ENCODE measurements around the gene IFIT3.

The IFIT3 gene

DNA sequence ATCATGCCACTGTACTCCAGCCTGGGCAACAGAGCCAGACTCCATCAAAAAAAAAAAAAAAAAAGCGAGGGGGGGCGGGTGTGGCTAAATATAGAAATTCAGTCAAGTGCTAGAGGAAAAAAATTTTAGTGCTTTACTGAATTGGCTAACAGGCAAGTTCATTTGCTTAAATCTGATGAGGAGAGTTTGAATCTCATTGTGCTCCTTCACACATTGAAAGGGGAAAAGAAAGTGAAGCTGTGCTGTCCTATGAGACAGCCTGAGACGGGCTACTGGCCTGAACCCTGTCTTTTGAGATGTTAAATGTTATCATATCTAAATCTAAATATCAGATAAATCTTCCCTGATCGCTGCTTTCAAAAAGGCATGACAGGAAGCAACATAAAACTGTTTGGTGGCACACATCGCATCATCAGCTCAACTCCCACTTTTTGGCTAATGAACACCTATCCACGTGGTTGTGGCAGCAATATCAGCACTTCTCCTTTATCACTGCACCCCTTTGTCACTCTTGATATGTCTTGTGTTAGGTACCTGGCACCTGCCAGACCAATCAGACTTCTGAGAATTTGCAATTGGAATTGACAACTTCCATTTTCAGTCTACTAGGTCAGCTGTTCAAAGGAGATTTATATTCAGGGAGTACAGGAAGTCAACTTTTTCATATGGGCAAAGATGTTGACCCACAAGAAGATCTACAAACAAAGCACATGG lies 36.1 kb downstream of the IFIT3 start:
- no peak for DNase-seq

DNA sequence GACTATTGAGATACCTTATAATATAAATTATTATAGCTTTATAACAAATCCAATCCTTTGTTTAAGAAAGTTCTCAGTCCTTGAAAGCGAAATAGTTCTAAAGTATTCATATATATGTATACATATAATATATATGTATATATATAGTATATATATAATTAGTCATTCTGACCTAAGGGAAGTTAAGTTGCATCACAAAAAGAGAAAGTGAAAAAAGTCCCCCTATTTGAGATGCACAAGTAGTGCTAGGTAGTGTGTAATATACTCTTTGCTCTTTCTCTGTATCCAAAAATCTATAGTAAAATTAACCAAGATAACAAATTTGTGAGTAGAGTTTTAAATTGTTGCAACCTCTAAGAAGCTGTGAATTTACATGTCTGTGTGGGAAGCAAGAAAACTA lies 36.7 kb downstream of the IFIT3 start:
- no peak for DNase-seq

DNA sequence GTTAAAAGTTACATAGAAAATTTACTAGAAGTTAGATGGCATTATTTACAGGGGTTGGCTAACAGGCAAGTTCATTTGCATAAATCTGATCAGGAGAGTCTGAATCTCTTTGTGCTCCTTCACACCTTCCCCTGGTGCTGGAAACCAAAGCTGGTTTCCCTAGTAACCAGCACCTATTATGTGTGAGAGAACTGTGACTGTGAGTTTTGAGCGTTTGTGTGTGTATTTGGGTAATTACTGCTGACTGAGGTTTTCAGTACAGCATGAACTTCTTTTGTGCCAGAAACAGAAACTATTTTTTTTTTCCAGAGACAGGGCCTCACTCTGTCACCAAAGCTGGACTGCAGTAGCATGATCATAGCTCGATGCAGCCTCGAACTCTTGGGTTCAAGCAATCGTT lies 39.7 kb downstream of the IFIT3 start:
- DNase-seq, result no peak

DNA sequence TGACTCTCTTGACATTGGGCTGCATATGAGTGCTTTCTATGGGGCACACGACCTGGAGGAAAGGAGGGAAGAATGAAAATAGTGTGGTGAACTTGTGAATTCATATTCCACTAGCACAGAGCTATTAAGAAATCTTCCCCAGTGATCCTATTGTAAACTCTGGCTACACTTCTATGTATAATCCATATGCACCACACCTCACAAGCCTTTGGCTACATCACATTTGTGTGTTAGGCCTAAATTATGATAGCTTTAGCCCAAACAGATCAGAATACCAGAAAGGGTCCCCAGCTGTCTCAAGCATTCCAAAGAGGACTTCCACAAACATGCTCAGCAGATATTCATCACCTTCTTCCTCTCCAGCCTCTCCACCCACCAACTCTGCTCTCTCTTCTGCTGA lies 40.3 kb downstream of the IFIT3 start:
- no peak for DNase-seq

DNA sequence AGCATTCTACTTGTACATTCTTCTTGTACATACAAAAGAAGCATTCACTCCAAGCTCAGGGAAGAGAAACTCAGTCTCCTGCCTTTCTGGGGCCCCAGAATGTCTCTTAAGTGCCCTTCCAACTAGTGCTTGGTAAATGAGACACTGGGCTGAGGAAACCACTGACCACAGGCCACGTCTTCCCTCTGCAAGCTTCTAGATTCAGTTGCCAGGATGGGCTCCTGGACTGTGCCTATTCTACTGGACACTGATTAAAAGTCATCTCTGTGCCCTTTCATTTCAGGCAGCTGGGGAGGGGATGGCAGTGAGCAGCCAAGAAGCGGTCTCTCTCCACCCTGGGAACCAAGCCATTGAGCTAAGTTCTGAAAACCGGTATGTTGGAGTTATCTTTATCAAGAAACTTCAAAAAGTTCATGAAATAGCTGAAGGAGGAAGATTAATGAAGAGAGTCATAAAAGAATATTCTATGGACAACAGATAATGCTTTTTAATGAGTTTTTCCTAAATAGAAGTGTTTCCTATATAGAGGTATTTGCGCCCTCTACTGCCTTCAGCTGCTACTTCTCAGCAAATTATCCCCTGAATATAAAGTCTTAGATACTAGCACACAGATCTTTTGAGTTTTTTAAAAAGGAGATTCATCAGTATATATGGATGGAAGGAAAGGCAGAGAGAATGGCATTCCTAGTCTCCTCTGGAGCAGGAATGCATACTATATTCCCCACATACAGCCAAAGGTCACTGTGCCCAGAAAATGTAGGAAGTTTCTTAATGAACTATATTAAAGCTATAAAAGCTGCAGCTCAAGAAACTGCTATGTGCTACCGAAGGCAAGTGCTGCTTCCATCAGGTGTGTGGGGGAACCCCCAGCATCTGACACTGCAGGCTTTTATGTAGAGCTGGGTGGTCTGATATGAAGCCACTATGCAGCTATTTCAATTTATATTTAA lies 41.6 kb downstream of the IFIT3 start:
- no peak for DNase-seq

DNA sequence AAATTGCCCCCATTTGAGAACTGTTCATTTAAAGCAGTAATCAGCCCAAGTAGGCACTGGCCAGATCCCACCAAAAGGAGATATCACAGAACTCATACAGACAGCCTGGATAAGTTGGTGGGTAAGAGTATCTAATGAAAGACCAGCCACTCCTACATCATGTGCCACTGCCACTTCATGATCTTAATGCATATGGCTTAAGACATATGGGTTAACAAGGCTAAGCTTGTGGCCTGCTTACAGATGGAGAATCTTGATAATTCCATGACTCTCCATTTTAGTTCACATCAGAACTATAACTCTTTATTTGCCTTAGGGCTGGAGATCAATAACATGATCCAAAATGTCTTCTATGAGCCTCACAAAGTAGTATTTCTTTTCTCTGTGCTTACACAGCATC lies 43.3 kb downstream of the IFIT3 start:
- DNase-seq, result no peak

DNA sequence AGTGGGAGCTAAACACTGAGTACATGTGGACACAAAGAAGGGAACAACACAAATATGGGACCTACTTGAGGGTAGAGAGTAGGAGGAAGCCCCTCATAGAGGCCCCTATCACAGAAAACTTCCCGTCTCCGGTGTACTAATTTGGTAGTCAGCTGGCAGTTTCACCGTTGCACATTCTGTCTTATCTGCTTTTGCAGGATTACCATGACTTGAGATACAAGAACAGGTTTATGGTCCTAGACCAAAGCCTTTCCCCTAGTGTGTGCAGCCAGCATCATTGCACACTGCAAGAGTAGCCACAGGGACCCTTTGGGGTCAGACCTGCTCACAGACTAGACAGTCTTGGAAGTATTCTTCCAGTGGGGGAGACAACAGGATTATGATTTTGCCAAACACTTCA lies 44.2 kb downstream of the IFIT3 start:
- no peak for DNase-seq

DNA sequence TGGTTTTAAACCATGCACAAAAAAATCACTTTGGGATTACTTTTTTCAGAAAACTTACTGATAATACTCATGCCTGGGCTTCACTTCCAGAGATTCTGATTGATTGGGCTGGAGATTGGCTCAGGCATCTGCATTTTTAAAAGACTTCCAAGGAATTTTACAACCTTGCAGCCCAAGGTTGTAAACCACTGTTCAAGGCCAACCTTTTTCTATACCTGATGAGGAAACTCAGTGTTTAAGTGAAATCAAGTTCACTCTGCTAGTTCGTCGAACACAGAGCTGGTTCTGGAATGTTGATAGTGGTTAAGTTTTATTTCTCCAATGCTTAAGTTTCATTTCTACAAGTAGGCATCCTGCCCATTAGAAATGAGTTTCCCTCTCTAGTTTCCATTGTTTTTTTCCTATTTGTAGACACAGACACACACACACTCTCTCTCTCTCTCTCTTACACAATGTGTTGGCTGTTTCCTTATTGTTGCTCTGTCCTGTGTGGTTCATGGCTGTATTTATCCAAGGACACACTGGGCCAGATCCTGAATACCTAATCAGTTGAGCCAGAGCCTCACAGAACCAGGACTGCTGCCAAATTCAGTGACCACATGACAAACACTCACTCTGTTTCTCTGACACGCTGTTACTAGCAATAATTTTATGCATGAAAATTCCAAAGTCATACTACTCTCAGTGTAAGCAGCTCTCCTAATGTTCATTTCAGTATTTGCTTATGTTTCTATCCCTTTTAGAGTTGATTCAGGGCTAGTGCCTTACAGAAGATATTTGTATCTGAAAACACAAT lies 46.3 kb downstream of the IFIT3 start:
- DNase-seq, result no peak

DNA sequence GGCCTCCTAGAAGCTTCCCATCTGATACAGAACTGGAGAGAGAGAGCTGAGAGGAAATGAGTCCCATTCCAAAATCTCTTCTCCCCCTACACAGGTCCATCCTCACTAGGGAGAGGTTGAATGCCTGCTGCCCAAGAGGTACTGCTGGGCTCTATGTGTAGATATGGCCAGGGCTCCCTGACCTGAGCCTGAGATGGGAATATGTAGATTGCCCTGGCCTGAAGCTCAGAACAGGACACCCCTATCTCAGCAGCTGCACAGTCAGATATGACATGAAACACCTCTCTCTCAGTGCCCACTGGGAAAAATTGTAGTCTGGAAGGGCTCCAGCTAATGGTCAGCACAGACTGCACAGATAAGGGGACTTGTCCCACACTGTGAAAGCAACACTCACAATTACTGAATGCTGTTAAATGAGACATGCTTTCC lies 46.9 kb downstream of the IFIT3 start:
- DNase-seq, result no peak

DNA sequence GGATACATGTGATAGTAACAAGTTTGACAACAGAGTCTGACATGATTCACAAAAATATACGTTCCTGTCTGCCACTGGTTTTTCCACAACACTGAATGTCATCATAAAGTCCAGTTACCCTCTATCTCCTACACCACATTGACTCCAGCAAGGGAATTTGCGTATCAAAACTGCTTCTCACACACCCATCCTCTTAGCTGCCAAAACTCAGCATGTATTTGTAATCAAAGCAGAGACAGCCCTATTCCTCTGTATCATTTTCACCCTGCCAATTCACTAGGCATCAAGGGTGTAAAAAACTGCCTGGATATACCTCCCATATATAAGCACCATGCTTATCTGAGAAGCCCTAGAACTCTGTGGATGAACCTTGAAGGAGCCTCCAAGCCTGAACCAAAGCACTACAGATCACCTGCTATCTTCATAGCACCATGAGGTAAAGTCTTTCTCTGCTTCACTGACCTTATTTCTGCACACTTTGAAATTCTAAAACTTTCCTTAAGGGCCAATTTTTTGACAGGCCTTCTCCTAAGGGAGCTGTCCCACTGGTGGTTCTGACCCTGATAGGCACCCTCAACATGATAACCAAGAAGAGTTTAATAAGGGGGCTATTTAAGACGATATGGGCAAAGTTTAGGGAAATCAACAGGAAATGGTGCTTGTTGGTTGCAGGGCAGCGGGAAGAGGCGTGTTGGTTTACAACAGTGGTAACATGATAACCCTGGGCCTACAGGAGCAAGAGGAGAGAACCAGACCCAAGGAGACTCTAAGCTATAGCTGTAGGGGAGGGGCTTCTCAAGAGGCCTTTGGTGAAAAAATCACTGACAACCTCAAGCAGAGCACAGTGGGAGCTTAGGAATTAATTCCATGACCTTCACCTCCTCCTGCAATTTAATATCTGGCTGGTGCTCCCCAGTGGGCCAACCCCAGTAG lies 50.2 kb downstream of the IFIT3 start, which contains the start of gene IFIT1B:
Gene IFIT1B, plus strand, starts transcription at position 352 of the 933 bp plus-strand sequence. Its CDS starts 80 bp downstream, at position 432.
- no peak for DNase-seq

DNA sequence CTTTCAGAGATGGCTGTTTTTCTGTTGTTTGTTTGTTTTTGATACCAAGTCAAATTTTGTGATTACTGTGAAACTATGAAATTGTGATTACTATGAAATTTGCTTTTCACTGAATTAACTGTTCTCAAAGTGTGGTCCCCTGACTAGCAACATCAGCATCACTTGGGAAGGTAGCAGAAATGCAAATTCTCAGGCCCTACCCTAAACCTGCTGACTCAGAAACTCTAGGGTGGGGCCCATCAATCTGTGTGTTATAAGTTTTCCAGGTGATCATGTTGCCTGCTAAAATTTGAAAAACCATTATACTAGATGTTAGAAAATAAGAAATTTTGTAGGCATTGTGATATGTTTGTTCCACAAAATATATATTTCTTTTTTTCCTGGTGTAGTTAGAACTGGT lies 51.3 kb downstream of the IFIT3 start:
- no peak for DNase-seq

DNA sequence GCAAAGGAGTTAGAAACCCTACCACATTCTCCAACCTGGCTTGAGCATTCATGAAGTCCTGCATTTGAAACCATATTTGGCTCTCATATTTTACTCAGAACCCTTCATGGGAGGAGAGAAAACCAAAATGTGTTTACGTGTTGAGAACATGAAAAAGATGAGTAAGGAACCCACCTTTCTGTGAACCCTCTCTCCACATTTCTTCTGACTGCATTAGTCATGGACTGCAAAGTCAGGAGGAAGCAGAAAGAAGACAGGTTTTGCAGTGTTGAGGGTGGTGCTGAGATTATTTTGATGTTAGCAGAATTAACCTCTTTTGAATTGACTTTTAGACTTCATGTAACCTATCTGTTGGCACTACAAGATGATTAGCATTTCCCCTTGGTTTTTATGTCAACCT lies 55.0 kb downstream of the IFIT3 start:
- DNase-seq, result no peak

DNA sequence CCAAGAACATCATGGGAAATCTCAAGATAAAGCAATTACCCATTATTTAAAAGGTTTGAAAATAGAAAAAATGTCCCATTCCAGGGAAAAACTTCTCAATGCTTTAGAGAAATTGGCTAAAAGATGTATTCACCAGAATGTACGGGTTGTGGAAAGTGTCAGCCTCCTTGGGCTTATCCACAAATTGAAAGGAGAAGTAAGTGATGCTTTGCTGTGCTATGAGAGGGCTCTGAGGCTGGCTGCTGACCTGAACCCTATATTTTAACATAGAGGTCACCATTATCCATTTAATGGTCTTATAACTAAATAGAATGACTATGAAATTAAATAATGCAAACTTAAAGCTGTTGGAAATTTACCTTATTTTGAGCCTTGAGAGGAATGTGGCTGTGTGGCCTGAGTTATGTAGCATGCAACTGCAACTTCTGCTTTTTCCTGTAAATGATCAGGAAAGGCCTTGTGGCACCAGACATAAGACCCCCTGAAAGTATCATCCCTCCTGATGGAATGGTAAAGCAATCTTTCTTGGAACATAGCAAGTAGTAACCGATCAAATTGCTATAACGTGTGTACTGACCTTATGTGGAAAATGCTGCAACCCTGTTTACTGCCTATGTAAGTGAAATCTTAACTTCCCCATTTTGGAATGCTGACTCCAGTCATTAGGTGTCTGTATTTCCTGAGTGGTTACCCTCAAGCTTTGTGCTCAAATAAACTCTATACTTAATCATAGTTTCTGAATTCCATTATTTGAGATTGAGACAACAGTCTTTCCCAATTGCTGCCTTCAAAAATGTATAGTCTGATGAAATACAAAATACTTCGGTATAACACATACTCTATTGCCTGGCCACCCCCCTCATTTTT lies 56.9 kb downstream of the IFIT3 start:
- DNase-seq, result no peak

DNA sequence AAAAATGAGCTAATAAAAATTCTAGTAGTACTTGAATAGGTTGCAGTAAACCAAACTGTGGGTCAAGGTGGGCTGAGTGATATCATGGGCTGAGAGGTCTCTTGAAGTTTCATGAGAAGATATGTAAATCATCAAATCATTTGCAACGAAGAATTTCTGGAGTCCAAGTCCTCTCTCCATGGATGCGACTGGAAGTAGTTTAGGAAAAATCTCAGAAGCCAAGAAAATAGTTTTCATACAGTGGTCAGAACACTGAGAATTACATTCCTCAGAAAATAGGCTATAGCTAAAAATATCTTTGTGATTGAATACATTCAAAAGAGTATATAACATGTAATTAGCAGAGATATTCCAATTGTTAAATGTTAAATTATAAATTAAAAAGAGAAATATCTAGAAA lies 61.0 kb downstream of the IFIT3 start:
- DNase-seq, result no peak

DNA sequence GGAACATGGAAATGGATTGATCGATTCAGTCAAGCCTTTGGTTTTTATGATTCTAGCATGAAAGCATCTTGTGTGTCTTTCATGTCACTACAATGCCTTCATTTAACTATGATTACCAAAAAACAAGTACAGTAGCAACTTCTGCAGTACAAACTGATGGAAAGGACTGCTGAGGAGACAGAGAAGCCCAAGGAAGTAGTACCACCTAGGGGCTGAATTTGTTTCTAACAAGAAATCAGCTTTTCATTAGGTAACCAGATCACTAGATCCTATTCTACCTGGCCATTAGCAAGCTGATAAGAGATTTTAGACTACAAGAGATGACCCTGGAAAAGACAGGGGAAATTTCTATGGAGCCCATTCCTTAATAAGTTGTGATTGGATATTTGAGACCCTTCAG lies 61.5 kb downstream of the IFIT3 start:
- no peak for DNase-seq

Data from NCI-H187 (cell line).